ENCODE measurements around the gene C3orf20.

GRCh38 chr3:14774431-14774830 is 99.5 kb downstream of the C3orf20 start:
- TF ChIP-seq, protein P1, sequence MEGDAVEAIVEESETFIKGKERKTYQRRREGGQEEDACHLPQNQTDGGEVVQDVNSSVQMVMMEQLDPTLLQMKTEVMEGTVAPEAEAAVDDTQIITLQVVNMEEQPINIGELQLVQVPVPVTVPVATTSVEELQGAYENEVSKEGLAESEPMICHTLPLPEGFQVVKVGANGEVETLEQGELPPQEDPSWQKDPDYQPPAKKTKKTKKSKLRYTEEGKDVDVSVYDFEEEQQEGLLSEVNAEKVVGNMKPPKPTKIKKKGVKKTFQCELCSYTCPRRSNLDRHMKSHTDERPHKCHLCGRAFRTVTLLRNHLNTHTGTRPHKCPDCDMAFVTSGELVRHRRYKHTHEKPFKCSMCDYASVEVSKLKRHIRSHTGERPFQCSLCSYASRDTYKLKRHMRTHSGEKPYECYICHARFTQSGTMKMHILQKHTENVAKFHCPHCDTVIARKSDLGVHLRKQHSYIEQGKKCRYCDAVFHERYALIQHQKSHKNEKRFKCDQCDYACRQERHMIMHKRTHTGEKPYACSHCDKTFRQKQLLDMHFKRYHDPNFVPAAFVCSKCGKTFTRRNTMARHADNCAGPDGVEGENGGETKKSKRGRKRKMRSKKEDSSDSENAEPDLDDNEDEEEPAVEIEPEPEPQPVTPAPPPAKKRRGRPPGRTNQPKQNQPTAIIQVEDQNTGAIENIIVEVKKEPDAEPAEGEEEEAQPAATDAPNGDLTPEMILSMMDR (IDR thresholded peaks at IDR 0.05; ENCODE audit: insufficient read depth, low read length, poor library complexity, severe bottlenecking): no peak
- TF ChIP-seq EZH2phosphoT487 (conservative IDR thresholded peaks at IDR 0.05; ENCODE audit: low read length): no peak

All from SU-DHL-6 (cell line).